GM21423 (cell line): ENCODE data around the gene IRX4.

Experiments
- ATAC-seq: cut with Tn5 transposase; IDR thresholded peaks from one replicate; pipeline ENCODE4 v1.9.1; 2021; ENCODE audit warnings: mild to moderate bottlenecking, moderate library complexity; ENCODE audit not compliant: unreplicated experiment

IRX4 gene

DNA sequence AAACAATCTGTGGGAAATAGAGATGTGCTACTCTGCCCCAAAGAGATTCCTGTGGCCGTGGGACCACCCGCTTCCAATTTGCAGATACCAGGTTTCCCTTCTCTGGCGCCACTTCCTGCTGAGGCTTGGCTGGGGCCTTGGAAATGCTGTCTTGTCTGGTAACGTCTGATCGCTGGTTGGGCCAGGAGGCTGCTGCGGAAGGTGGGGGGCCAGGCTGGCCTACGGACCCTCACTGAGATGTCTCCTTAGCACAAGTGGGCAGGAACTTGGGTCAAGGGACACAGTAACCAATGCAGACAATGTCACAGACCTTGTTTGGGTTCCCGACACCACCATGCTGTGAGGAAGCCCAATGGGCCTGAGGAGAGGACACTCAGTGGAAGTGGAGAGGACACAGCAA is 31.7 kb upstream of the IRX4 start:
- ATAC-seq = no peak

DNA sequence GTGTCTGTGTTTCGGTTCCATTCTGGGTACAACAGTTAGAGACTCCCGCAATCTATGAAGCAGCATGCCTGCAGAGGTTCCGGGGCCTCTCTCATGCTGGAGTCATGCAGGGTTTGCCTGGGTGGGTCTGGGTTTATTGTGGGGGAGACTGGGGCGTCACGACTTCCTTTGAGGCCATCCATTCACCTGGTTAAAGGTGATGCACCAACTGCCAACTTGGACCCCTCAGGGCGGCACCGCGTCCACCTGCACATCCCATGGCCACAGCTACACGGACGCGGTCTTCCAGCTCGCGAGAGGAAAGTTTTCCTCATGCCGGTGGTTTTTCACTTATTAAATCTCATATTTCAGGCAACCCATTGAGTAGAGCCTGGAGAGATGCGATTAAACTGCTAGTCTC is 30.9 kb upstream of the IRX4 start:
- no peak for ATAC-seq

DNA sequence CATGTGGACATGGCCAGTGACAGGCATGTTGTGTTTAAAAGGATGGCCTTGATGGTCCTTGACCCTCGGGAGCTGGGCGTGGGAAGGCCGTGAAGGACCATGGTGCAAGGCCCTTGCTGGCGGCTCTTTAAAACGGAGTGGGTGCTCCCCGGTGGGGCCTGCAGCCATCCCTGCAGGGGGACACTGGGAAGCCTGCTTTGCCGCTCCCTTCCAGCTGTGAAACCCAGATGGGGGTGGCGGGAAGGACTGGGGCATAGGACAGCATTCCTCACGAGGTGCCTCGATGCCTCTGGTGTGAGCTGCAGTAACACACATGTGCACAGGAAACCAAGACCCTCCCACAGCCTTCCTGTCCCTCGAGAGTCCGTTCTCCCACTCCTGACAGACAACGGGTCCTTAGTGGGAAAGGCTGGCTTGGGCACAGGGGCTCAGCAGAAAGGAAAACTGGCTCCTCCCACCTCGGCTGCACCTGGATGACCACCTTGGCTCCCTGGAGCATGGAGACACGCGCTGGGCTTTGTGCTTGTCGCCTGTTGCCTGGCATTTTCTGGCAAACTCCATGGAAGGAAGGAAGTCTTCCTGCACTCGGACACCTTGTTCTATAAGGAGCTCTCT is 30.3 kb upstream of the IRX4 start:
- no peak for ATAC-seq

- ATAC-seq = no peak
These were observed 29.1 kb upstream of the IRX4 start for GRCh38 chr5:1911773-1912235.

DNA sequence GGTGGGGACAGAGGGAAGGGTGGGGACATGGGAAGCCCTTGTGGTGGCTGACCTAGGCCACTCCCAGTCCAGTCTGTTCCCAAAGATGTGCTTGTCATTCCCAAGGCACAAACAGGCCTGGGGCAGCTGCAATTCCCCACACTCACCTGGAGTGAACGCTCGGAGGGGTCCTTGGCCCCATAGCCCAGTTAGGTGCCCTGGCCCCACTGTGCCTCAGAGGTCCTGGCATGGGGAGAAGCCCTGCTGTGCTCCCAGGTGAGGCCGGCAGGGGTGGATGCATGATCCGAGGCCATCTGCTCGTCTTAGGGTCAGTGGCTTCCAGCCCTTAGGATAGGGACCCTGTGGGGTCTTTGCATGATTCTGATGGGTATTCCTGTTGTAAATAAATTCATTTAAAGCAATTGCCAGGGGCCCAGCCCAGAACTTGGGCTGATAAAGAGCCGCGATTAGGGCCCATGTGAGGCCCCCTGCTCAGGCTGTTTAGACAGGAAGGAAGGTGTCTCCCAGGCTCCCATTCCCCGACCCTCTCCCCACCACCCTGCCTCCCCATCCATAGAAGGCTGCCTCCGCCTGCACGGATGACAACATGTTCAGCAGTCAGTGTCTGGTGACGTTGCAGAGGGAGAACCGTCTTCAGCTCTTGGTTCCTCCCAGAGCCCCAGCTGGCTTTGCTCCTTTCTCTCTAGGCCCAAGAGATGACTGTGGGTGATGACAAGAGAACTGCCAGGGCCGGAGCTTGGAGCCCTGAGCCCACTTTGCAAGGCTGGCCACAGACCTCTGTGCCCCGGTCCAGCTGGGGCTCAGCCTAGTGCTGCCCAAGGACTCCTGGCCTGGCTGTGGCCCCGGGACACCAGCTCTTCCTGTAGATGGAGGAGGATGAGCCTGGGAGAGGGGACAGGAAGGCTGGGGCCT is 28.4 kb upstream of the IRX4 start:
- ATAC-seq = no peak

DNA sequence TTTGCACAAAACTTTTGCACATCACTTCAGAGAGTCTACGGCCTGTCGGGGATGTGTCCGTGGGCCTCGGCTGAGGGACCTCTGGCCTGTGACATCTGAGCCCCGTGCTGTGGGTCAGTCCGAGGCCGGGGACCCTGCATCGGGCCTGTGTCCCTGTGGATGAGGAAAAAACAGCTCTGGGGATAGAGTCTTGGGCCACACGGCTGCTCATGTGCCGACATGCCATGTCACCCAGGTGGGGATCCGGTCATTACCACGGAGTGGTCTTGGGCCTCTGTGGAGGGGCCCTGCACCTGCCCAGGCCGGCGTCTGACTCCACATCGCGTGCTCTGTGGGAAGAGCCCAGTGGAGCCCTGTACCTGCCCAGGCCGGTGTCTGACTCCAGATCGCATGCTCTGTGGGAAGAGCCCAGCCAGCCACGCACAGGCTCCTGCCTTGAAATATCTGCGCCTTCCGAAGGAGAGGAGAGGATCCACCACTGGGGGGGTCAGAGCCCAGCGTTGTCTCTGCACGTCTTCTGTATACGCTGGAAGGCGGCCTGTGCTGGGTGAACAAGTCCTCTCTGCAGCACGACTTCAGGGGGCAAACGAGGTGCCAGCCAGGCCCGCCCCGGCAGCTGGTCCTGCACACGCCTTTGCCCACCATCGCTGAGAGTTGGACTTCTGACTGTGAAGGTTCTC is 27.5 kb upstream of the IRX4 start:
- ATAC-seq = no peak

- ATAC-seq = no peak
These were observed 26.7 kb upstream of the IRX4 start for GRCh38 chr5:1909346-1909985.

- ATAC-seq = no peak
These were observed 26.2 kb upstream of the IRX4 start for GRCh38 chr5:1908931-1909330.

GRCh38 chr5:1907616-1908015 is 24.9 kb upstream of the IRX4 start:
- no peak for ATAC-seq

GRCh38 chr5:1905108-1905507 is 22.4 kb upstream of the IRX4 start:
- no peak for ATAC-seq

- no peak for ATAC-seq
These were observed 19.3 kb upstream of the IRX4 start for GRCh38 chr5:1901983-1902382.

GRCh38 chr5:1901061-1901460 is 18.3 kb upstream of the IRX4 start:
- no peak for ATAC-seq

- ATAC-seq = no peak
These were observed 16.5 kb upstream of the IRX4 start for GRCh38 chr5:1899201-1899600.

- ATAC-seq = no peak
These were observed 15.2 kb upstream of the IRX4 start for GRCh38 chr5:1897816-1898450.

DNA sequence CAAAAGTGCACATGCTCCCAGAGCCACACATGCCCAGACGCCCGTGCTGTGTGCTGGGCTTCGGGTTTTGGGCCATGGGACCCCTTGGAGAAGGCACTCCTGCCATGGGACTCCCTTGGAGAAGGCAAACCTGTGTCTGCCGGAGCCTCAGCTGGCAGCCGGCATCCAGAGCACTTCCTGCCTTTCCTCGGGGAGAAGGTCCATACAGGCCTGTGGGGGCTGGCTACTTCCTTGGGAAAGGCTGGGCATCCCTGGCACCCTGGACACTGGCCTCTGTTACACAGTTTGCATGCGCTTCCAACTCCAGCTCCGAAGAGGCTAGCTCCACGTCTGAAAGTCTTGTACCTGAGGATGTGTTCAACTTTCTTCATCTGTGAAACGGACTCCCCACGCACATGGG is 14.7 kb upstream of the IRX4 start:
- no peak for ATAC-seq

- no peak for ATAC-seq
These were observed 14.1 kb upstream of the IRX4 start for GRCh38 chr5:1896602-1897376.

DNA sequence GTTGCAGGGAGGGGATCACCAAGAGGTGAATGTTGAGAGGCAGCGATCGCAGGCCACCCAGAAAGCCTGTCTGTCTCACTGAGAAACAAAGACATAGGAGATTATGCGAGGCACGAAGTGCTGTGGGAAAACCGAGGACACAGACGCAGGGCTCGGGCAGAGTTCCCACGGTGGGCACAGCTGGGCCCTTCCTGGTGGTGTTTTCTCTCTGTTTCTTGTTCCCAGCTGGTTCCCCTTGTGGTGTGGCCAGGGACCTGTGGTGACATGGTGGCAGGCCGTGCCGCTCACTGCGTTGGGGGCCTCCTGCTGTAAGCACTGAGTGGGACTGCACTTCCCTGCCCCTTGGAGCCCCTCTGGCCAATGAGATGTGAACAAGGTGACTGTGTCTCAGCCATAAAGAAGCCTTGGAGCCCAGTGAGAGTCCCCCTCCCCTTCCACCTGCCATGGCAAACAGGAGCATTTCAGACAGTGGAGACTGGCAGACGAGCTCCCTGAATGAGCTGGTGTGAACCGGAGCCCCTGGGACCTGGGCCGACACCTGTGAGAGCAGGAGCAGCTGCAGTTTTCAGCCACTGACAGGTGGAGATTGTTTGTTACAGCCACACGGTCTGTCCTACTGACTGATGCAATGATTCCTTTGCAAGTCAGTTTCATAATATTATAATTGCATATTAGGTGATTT is 13.2 kb upstream of the IRX4 start:
- ATAC-seq = no peak

DNA sequence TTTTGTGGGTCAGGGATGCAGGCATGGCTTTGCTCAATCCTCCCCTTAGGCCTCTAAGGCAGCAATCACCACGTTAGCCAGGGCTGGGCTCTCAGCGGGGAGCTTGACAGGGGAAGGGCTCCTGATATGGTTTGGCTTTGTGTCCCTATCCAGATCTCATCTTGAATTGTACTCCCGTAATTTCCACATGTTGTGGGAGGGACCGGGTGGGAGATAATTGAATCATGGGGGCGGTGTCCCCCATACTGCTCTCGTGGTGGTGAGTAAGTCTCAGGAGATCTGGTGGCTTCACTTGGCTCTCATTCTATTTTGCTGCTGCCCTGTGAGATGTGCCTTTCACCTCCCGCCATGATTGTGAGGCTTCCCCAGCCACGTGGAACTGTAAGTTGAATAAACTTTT is 11.5 kb upstream of the IRX4 start:
- ATAC-seq = no peak

GRCh38 chr5:1893754-1894153 is 11.0 kb upstream of the IRX4 start:
- no peak for ATAC-seq
